Karpas-422 (cell line): ENCODE measurements around the gene RPS15. TPM values are rescaled to one million over a fixed set of nuclear protein-coding genes. Genes with fewer than 3 reads are reported as not detected.

Experiments used
- DNase-seq: peaks from one replicate; pipeline ENCODE4 v3.0.0-alpha.2; 2015
- H2AFZ ChIP-seq: fragments of 200-600 bp; sonication (generic); 2 replicates; pipeline ENCODE4 v1.6.1; 2014; ENCODE audit warnings: antibody characterized with exemption, low read length, mixed read lengths
- H3K27ac ChIP-seq: fragments of 200-600 bp; sonication (generic); 2 replicates; pipeline ENCODE4 v1.5.1; 2014; ENCODE audit warnings: mild to moderate bottlenecking, low read length, moderate library complexity
- H3K27me3 ChIP-seq: fragments of 200-600 bp; sonication (generic); 2 replicates; pipeline ENCODE4 v1.6.1; 2014; ENCODE audit warnings: low read length, mixed read lengths
- H3K36me3 ChIP-seq: fragments of 200-600 bp; sonication (generic); 2 replicates; pipeline ENCODE4 v1.6.1; 2014; ENCODE audit warnings: low read length, mixed read lengths; ENCODE audit not compliant: insufficient read depth
- H3K4me1 ChIP-seq: fragments of 200-600 bp; sonication (generic); 2 replicates; pipeline ENCODE4 v1.6.1; 2014; ENCODE audit warnings: mild to moderate bottlenecking, low read length, mixed read lengths
- H3K4me2 ChIP-seq: fragments of 200-600 bp; sonication (generic); 2 replicates; pipeline ENCODE4 v1.6.1; 2014; ENCODE audit warnings: low read length, low read depth, mild to moderate bottlenecking; ENCODE audit not compliant: poor library complexity, severe bottlenecking
- H3K4me3 ChIP-seq: fragments of 200-600 bp; sonication (generic); 2 replicates; pipeline ENCODE4 v1.5.1; 2014; ENCODE audit warnings: mild to moderate bottlenecking, antibody characterized with exemption, low read length, mixed read lengths
- H3K79me2 ChIP-seq: fragments of 200-600 bp; sonication (generic); 2 replicates; pipeline ENCODE4 v1.6.1; 2014; ENCODE audit warnings: mild to moderate bottlenecking, low read length, mixed read lengths
- H3K9ac ChIP-seq: fragments of 200-600 bp; sonication (generic); 2 replicates; pipeline ENCODE4 v1.6.0; 2014; ENCODE audit warnings: low read length
- H3K9me2 ChIP-seq: fragments of 200-600 bp; sonication (generic), shearing (Covaris generic); replicated peaks from 2 replicates; pipeline ENCODE4 v1.6.0; 2014; ENCODE audit warnings: mild to moderate bottlenecking, low read length, moderate library complexity; ENCODE audit not compliant: insufficient read depth
- H3K9me3 ChIP-seq: fragments of 300-700, 200-600 bp; sonication (generic); 2 replicates; pipeline ENCODE4 v1.6.1; 2014; ENCODE audit warnings: low read length, mixed read lengths
- H4K20me1 ChIP-seq: fragments of 200-600 bp; sonication (generic); 2 replicates; pipeline ENCODE4 v1.6.1; 2014; ENCODE audit warnings: mild to moderate bottlenecking, antibody characterized with exemption, low read length, low read depth; ENCODE audit not compliant: insufficient read depth
- total RNA-seq: library from RNA; depleted of rRNA; stranded (reverse); fragments of >200 nt; shearing (Covaris generic); gene quantifications from 2 replicates; pipeline ENCODE4 v1.2.3, GENCODE V29; 2014; ENCODE audit warnings: low replicate concordance

Gene RPS15
- total RNA-seq, 1 experiment from 2014 or later = 2,088 TPM

- H3K4me3 ChIP-seq = peak overlapping the region; percentile 64
- no peaks in the 10 kb centered on the region for H3K79me2 ChIP-seq
- H3K4me2 ChIP-seq = peak overlapping the region; percentile 65
- H3K27me3 ChIP-seq = no peaks in the 10 kb centered on the region
- H3K9ac ChIP-seq = peak overlapping the region; percentile 69
- DNase-seq = no peak
- H3K27ac ChIP-seq = no peak overlapping the region
- H3K9me2 ChIP-seq = no peaks in the 10 kb centered on the region
- H3K4me1 ChIP-seq = peaks cover 21% of the 10 kb centered on the region
- H2AFZ ChIP-seq = no peak overlapping the region
- H3K9me3 ChIP-seq = no peaks in the 10 kb centered on the region
- peaks cover 34% of the 10 kb centered on the region; the same call in 1 of the 2 replicates for H4K20me1 ChIP-seq
- H3K36me3 ChIP-seq = no peaks in the 10 kb centered on the region
Measured at GRCh38 chr19:1468274-1468820, 30.2 kb downstream of the RPS15 start.

- Histone ChIP-seq H3K4me2 (peak overlapping the region; percentile 65), H3K79me2 (no peaks in the 10 kb centered on the region), H3K9ac (peak overlapping the region; percentile 69), H3K4me3 (peak overlapping the region; percentile 64; the same call in 1 of the 2 replicates), H3K4me1 (peaks cover 21% of the 10 kb centered on the region), H3K27ac (no peak overlapping the region), H3K9me2 (no peaks in the 10 kb centered on the region), H2AFZ (no peak overlapping the region), H4K20me1 (peaks cover 38% of the 10 kb centered on the region; the same call in 1 of the 2 replicates), H3K27me3 (no peaks in the 10 kb centered on the region), H3K9me3 (no peaks in the 10 kb centered on the region), H3K36me3 (no peaks in the 10 kb centered on the region)
- DNase-seq = peak; percentile 74
Measured at GRCh38 chr19:1468821-1469254, 30.6 kb downstream of the RPS15 start.

GRCh38 chr19:1469255-1470054, 31.3 kb downstream of the RPS15 start:
- no peaks in the 10 kb centered on the region for H3K9me2 ChIP-seq
- no peak overlapping the region for H2AFZ ChIP-seq
- H3K9ac ChIP-seq = peak overlapping the region; percentile 69
- H3K36me3 ChIP-seq = no peaks in the 10 kb centered on the region
- H3K4me2 ChIP-seq = no peak overlapping the region
- no peak overlapping the region for H3K27ac ChIP-seq
- H3K9me3 ChIP-seq = no peaks in the 10 kb centered on the region
- no peaks in the 10 kb centered on the region for H3K27me3 ChIP-seq
- peaks cover 21% of the 10 kb centered on the region for H3K4me1 ChIP-seq
- peak; percentile 83 for DNase-seq
- H4K20me1 ChIP-seq = peaks cover 40% of the 10 kb centered on the region; the same call in 1 of the 2 replicates
- H3K4me3 ChIP-seq = peak overlapping the region; percentile 64; the same call in 1 of the 2 replicates
- no peaks in the 10 kb centered on the region for H3K79me2 ChIP-seq

- no peak overlapping the region for H3K9ac ChIP-seq
- no peaks in the 10 kb centered on the region for H3K27me3 ChIP-seq
- no peak overlapping the region for H3K4me2 ChIP-seq
- DNase-seq = no peak
- peaks cover 44% of the 10 kb centered on the region; the same call in 1 of the 2 replicates for H4K20me1 ChIP-seq
- no peaks in the 10 kb centered on the region for H3K9me3 ChIP-seq
- no peak overlapping the region for H3K27ac ChIP-seq
- no peak overlapping the region for H3K4me3 ChIP-seq
- H3K4me1 ChIP-seq = peaks cover 21% of the 10 kb centered on the region
- no peaks in the 10 kb centered on the region for H3K9me2 ChIP-seq
- H3K36me3 ChIP-seq = no peaks in the 10 kb centered on the region
- H2AFZ ChIP-seq = no peak overlapping the region
- H3K79me2 ChIP-seq = no peaks in the 10 kb centered on the region
Measured at GRCh38 chr19:1470055-1470304, 31.8 kb downstream of the RPS15 start.

- Histone ChIP-seq H3K4me1 (peaks cover 21% of the 10 kb centered on the region), H3K27me3 (no peaks in the 10 kb centered on the region), H3K27ac (no peak overlapping the region), H3K9me2 (no peaks in the 10 kb centered on the region), H2AFZ (no peak overlapping the region), H3K79me2 (no peaks in the 10 kb centered on the region), H3K4me3 (no peak overlapping the region), H3K9ac (no peak overlapping the region), H3K36me3 (no peaks in the 10 kb centered on the region), H3K4me2 (no peak overlapping the region), H3K9me3 (no peaks in the 10 kb centered on the region), H4K20me1 (peaks cover 44% of the 10 kb centered on the region; the same call in 1 of the 2 replicates)
- DNase-seq = peak; percentile 82
Measured at GRCh38 chr19:1470305-1471009, 32.3 kb downstream of the RPS15 start.

- Histone ChIP-seq H3K4me1 (peaks cover 21% of the 10 kb centered on the region), H3K9me2 (no peaks in the 10 kb centered on the region), H3K9me3 (no peaks in the 10 kb centered on the region), H3K4me3 (no peak overlapping the region), H3K79me2 (no peaks in the 10 kb centered on the region), H4K20me1 (peaks cover 45% of the 10 kb centered on the region; the same call in 1 of the 2 replicates), H3K36me3 (no peaks in the 10 kb centered on the region), H3K4me2 (no peak overlapping the region), H3K27me3 (no peaks in the 10 kb centered on the region), H2AFZ (no peak overlapping the region), H3K9ac (no peak overlapping the region), H3K27ac (no peak overlapping the region)
- no peak for DNase-seq
Measured at GRCh38 chr19:1471010-1471514, 32.9 kb downstream of the RPS15 start.

GRCh38 chr19:1471515-1472160, 33.4 kb downstream of the RPS15 start:
- Histone ChIP-seq H3K27me3 (no peaks in the 10 kb centered on the region), H3K9ac (0 out of 2 replicates have a peak overlapping the region, but pooled peaks have one; percentile 8), H2AFZ (no peak overlapping the region), H4K20me1 (peaks cover 51% of the 10 kb centered on the region; the same call in 1 of the 2 replicates), H3K79me2 (no peaks in the 10 kb centered on the region), H3K27ac (no peak overlapping the region), H3K4me2 (no peak overlapping the region), H3K4me1 (peaks cover 21% of the 10 kb centered on the region), H3K9me2 (no peaks in the 10 kb centered on the region), H3K36me3 (no peaks in the 10 kb centered on the region), H3K9me3 (no peaks in the 10 kb centered on the region), H3K4me3 (no peak overlapping the region)
- DNase-seq = peak; percentile 65
